IPS-NIHi7 (cell line): ENCODE data around the gene ABCC2.
"Not testable (repeated sequence)": the region's sequence is repeated elsewhere in the genome, so short reads cannot be mapped to it uniquely, and the experiment has no call there.

Source experiments
- DNase-seq: peaks from one replicate; pipeline ENCODE4 v3.0.0; 2012; ENCODE audit warnings: mixed read lengths; ENCODE audit errors: extremely low spot score

ABCC2 gene

DNA sequence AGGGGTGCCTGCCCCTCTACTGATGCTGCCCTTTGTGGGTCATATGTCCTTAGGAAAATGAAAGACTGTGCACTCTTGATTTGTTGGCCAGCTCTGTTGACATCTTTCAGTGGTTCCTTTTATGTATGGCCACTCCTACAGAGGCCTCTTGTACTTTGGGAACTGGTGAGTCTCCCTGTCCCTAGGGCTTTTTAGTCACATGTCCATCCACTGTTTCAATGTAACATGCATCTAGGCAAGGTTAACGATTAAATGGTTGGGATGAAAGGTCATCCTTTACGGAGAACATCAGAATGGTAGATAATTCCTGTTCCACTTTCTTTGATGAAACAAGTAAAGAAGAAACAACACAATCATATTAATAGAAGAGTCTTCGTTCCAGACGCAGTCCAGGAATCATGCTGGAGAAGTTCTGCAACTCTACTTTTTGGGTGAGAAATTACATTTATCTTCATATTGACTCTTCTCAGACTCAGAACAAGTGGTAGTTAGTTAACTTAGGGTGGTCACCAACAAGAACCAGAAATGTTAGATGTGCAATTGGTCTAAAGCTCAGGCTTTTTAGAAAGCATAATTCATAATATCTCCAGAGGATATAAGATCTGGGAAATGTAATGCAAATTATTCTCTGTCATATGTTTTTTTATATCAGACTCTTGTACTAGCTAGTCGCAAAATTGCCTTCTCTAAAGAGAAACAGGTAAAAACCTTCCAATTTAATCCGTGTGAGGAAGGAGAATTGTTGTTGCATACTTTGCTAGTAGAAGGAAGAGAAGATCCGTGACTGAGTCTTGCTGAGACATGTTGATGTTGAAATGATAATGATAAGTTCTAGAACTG, at the start of gene ABCC2:
Gene ABCC2 (plus strand): TSS at position 194 of the 840 bp plus-strand sequence. CDS start 205 bp downstream, at position 399.
- DNase-seq: no peak

- no peak for DNase-seq
Measured at GRCh38 chr10:99733366-99733765, 49.1 kb upstream of the ABCC2 start.

GRCh38 chr10:99734111-99734510, 48.3 kb upstream of the ABCC2 start:
- not testable (repeated sequence) for DNase-seq

DNA sequence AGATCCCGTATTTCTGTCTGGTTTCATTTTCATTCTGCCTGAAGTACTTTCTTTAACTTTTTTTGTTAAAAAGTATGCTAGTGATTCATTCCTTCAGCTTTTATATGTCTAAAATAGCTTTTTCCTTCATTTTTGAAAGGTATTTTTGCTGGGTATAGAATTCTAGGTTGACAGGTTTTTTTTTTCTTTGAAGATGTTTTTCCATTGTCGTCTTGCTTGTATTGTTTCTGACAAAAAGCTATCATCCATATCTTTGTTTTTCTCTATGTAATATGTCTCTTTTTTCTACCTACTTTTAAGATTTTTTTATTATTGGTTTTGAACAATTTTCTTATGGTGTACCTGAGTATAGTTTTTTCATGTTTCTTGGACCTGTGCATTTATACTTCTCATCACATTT, 42.2 kb upstream of the ABCC2 start:
- no peak for DNase-seq

DNA sequence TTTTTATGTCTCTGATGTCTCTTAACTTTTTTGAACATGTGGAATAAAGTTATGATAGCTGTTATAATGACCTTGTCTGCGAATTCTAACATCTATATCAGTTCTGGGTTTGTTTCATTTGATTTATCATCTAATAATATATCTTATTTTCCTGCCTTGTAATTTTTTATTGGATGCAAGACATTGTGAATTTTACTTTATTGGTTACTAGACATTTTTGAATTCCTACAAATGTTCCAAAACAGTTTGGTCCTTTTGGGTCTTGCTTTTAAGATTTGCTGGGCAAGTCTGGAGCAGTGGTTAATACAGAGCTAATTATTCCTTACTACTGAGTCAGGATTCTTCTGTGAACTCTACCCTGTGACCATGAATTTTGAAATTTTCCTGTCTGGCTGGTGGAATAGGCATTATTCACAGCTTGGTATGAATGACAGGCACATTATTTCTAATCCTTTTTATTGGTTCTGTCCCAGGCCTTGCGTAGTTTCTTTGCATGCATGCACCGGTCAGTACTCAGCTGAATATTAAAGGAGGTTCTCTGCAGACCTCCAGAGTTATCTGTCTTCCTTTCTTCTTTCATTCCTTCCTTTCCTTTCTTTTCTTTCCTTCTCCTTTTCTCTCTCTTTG, 41.4 kb upstream of the ABCC2 start:
- DNase-seq: no peak

DNA sequence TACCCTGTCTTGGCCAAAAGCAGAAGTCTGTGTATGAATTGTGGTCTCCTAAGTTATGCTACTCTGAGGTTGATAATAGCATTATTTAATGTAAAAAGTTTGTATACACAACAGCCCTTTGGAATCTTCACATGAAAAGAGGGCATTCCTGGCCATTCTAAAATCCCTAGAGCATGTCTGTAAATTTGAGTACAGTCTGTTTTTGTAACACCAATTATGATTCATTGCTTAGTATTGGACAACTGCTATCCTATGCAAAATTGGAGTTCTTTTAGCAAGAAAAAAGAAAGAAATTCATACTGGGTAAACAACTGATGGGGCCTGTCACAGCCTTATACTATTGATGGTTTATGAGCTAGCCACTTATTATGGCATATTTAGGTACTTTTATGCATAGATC, 40.2 kb upstream of the ABCC2 start:
- no peak for DNase-seq

GRCh38 chr10:99742701-99743100, 39.7 kb upstream of the ABCC2 start:
- DNase-seq: no peak

GRCh38 chr10:99743841-99744240, 38.6 kb upstream of the ABCC2 start:
- no peak for DNase-seq

GRCh38 chr10:99746166-99746565, 36.3 kb upstream of the ABCC2 start:
- DNase-seq: not testable (repeated sequence)

DNA sequence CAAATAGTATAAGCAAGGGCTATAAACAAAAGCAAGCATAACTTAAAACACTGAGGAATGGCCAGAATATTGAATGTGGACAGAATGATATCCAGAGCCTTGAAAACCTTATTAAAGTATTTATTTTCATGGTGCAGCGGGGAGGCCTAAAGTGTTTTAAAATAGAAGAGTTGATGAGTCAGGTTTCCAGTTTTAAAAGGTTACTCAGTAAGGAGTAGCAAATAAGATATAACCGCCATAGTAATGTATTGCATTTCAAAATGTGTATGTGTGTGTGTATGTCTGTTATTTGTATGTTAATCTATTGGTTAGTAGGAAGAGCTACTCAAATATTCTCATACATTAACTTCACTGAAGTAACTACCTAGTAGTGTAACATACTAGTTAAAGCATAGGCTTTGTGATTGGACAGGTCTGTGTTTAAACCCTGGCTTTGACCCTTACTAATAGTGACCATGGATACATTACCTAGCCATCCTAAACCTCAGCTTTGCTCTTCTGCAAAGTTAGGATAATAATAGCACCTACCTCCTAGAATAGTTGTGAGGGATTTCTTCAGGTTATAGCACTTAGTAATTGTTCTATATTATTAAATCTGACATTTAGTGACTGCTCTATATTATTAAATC, 33.5 kb upstream of the ABCC2 start:
- DNase-seq: no peak

DNA sequence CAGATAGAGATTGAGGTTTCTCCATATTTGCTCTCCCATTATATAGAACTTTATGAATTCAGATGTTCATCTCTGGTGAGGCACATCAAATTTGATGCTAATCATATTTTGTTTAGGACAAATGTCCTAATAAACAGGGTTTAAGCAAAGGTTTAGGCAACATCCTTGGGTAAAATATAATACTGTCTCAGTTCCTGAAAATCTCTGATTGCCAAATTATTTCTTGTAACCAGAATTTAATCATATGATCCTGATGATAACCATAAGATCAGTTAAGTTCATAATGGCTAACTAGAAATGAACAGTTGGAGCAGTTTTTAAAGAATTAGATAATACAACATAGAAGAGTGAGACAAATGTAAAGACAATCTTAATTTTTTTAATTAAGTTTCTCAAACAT, 31.8 kb upstream of the ABCC2 start:
- DNase-seq: no peak

DNA sequence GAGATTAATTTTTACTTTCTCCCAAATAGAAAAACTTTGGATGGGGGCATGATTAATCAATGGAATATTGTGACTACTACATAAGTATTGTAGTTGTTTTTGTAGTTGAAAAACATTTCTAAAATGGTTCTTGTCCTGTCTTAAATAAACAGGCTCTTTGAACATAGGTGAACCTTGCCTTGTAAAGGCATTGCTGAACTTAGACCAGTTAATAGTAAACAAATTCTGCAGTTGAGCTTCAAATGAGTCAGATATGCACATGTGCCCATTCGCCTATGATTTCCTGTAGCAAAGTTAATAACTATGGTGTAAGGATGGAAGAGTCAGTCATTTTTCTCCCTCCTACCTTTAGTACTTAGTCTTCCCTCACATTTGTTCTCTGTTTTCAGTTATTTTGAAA, 27.8 kb upstream of the ABCC2 start:
- no peak for DNase-seq

GRCh38 chr10:99756159-99756558, 26.3 kb upstream of the ABCC2 start:
- no peak for DNase-seq

DNA sequence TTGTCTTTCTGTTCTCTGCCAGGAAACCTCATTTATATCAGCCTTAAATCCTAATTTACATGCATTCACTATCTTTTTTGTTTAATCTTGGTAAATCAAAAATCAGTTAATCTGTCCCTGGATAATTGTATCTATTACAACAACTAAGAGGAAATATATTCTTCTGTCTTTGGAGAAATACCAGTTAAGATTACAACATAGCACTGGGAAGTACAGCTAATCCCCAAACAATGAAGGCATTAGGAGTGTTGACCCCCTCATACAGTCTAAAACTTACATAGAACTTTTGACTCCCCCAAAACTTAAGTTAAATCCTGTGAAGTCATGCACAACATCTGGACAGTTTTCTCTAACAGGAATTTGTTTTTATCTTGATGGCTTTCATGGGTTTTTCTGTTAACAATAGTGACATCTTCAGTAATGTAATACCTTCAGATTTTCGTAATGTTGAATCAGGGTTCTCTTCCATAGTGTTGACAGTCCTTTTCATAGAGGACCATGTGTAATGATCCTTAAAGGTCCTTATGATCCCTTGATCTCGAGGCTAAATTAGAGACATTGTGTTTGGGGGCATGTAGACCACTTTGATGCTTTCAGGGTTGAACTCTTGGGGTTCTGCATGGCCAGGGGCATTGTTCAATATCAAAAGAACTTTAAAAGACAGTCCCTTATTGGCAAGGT, 24.1 kb upstream of the ABCC2 start:
- DNase-seq: no peak

DNA sequence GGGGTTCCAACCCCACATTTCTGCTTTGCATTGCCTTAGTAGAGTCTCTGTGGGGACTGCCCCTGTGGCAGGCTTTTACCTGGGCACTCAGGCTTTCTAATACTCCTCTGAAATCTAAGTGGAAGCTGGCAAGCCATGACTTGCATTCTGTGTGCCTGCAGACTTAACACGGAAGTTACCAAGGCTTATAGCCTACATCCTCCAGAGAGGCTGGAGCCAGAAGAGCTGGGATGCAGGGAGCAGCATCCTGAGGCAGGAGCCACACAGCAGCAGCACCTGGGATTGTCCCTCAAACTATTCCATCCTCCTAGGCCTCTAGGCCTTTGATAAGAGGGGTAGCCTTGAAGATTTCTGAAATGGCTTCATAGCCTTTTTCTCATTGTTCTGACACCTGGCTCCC, 22.1 kb upstream of the ABCC2 start:
- DNase-seq: no peak

GRCh38 chr10:99761365-99761764, 21.1 kb upstream of the ABCC2 start:
- DNase-seq: no peak

GRCh38 chr10:99765672-99766301, 16.7 kb upstream of the ABCC2 start:
- no peak for DNase-seq

- DNase-seq: no peak
Measured at GRCh38 chr10:99766302-99766681, 16.1 kb upstream of the ABCC2 start.

DNA sequence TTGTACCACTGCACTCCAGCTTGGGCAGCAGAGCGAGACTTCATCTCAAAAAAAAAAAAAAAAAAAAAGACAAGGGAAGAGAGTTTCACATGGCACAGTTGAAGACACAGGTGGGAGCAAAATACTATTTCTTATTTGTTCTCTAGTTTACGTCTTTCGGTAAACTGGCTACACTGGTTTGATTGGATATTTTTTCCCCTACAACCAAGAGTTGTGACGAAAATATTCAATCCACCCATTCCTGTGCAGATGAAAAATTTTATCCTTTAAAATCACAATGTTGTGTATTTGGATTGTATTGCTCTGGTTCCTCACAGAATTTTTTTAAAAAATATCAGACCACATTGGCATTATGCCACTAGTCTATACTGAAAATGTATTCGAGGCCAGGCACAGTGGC, 14.5 kb upstream of the ABCC2 start:
- no peak for DNase-seq

- DNase-seq: no peak
Measured at GRCh38 chr10:99768556-99768955, 13.9 kb upstream of the ABCC2 start.

DNA sequence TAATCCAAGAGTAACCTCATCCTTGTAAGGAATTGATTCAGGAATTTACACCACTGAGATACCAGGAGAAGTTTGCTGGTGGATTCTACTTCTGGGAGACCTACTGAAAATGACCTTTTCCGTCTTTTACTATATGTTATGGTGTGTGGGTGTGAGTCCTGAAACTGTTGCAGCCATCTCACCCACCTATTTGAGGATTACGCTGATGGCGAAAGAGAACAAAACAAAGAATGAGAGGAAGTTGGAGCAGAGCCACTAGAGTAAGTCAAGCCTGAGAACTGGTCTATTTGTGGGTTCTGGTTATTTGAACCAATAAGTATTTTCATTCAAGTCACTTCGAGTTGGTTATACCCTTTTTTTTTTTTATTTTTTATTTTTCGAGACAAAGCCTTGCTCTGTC, 12.7 kb upstream of the ABCC2 start:
- no peak for DNase-seq
